ENCODE measurements around the gene C2orf92.

C2orf92 gene

DNA sequence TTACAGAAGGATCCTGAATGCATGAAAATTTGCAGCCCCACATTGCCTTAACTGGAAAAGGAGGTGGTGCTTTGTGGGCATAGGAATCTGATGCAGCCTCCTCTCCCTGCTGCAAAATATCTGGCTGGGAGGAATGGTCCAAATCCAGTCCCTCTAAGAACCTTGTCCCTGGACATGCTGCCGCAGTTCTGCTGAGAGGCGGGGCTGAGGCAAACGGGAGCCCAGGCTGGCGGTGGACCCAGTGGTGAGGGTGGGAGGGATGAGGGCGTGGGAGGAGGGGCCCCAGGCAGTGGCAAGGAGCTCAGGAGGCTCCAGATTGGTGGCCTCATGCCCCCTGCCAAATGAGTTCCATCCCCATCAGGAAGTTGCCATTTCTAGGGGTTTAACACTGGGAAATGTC lies 80.1 kb downstream of the C2orf92 start:
- no peak for DNase-seq

GRCh38 chr2:97750017-97750416 lies 80.5 kb downstream of the C2orf92 start:
- no peak for DNase-seq

- no peak for DNase-seq
Measured at GRCh38 chr2:97751752-97752151, 82.2 kb downstream of the C2orf92 start.

All from suppressor macrophage treated with lipopolysaccharide for 1 hour (primary cell).